ENCODE data around the gene GMEB1.
"Not testable (repeated sequence)": the region's sequence is repeated elsewhere in the genome, so short reads cannot be mapped to it uniquely, and the experiment has no call there.

Gene GMEB1

DNA sequence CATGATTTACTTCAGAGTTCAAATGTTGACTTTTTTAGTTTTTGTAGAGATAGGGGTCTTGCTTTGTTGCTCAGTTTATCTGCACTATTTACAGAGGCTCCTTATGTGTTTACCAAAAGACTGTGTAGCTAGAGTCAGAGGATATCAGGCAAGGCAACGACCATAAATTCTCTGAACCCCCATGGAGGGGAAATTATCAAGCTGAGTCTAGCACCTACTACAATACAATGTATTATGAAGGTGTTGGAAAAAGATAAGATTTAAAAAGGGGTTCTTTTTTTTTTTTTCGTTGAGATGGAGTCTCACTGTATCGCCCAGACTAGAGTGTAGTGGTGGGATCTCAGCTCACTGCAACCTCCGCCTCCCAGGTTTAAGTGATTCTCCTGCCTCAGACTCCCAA lies 16.4 kb downstream of the GMEB1 start:
- Histone ChIP-seq H3K4me3 (no peak overlapping the region), H3K27me3 (no peaks in the 10 kb centered on the region), H3K9me3 (no peaks in the 10 kb centered on the region), H3K27ac (no peak overlapping the region), H3K4me1 (no peaks in the 10 kb centered on the region), H3K36me3 (peaks cover 13 to 52% (median 31%) of the 10 kb centered on the region in 3 donors)
- intact Hi-C loops (cut with DNase I; ENCODE audit: low total_unique reads): no loop called here
- no peak for TF ChIP-seq CTCF (IDR thresholded peaks at IDR 0.05)
- DNase-seq: no peak

DNA sequence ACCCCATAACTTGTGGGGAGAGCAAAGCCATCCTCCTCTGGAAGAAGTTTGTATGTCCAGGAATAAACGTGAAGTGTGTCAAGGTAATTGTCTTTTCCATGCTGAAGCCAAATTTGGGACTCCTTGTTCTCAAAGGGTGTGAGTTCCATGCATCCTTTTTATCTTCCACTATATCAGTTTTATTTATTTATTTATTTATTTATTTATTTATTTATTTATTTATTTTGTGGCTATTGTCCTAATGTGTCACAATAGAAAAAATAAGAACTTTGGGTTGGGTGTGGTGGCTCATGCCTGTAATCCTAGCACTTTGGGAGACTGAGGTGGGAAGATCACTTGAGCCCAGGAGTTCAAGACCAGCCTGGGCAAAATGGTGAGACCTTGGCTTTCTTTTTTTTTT lies 23.0 kb downstream of the GMEB1 start:
- H3K27ac ChIP-seq; H3K27me3 ChIP-seq; H3K9me3 ChIP-seq; H3K4me1 ChIP-seq; DNase-seq; H3K4me3 ChIP-seq; intact Hi-C loops (cut with DNase I; ENCODE audit: low total_unique reads): not testable (repeated sequence)
- peaks cover 32 to 55% (median 32%) of the 10 kb centered on the region in 3 donors for H3K36me3 ChIP-seq

- Histone ChIP-seq H3K36me3 (peaks cover 70 to 95% (median 84%) of the 10 kb centered on the region in 3 donors), H3K4me1 (no peaks in the 10 kb centered on the region), H3K9me3 (no peaks in the 10 kb centered on the region), H3K4me3 (no peak overlapping the region), H3K27me3 (no peaks in the 10 kb centered on the region), H3K27ac (no peak overlapping the region)
- TF ChIP-seq CTCF (IDR thresholded peaks at IDR 0.05): no peak
- intact Hi-C loops (cut with DNase I; ENCODE audit: low total_unique reads): no loop called here
- DNase-seq: no peak
Measured at GRCh38 chr1:28703629-28704028, 35.0 kb downstream of the GMEB1 start.

DNA sequence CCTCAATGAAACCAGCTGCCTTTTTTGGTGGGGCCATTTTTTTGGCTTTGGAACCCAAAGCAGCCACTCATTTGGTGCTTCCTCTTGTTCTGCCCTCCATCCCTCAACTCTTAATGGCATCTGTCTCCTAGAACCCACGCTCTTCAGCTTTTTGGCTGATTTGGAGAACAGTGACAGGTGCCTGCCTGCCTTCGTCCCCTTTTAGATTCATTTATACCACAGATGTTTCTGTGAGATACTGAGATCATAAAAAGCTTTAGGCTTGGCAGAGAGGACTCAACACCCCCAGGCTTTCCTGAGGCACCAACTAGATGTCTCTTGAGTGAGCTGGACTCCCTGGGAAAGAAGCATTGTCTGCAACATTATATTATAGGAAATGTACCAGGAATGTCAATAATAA lies 47.8 kb downstream of the GMEB1 start:
- H3K27me3 ChIP-seq: no peaks in the 10 kb centered on the region
- DNase-seq: no peak
- intact Hi-C loops (cut with DNase I; ENCODE audit: low total_unique reads): no loop called here
- no peak overlapping the region for H3K4me3 ChIP-seq
- no peak overlapping the region for H3K27ac ChIP-seq
- no peaks in the 10 kb centered on the region for H3K9me3 ChIP-seq
- H3K36me3 ChIP-seq: peaks cover 17 to 50% (median 23%) of the 10 kb centered on the region in 3 donors
- H3K4me1 ChIP-seq: no peaks in the 10 kb centered on the region
- no peak for TF ChIP-seq CTCF (IDR thresholded peaks at IDR 0.05)

- Histone ChIP-seq H3K27ac (no peak overlapping the region), H3K27me3 (no peaks in the 10 kb centered on the region), H3K4me3 (no peak overlapping the region), H3K9me3 (no peaks in the 10 kb centered on the region), H3K4me1 (no peaks in the 10 kb centered on the region), H3K36me3 (peaks cover 9 to 32% (median 19%) of the 10 kb centered on the region in 3 donors)
- intact Hi-C loops (cut with DNase I; ENCODE audit: low total_unique reads): no loop called here
- DNase-seq: no peak
- no peak for TF ChIP-seq CTCF (IDR thresholded peaks at IDR 0.05)
Measured at GRCh38 chr1:28718166-28718565, 49.6 kb downstream of the GMEB1 start.

DNA sequence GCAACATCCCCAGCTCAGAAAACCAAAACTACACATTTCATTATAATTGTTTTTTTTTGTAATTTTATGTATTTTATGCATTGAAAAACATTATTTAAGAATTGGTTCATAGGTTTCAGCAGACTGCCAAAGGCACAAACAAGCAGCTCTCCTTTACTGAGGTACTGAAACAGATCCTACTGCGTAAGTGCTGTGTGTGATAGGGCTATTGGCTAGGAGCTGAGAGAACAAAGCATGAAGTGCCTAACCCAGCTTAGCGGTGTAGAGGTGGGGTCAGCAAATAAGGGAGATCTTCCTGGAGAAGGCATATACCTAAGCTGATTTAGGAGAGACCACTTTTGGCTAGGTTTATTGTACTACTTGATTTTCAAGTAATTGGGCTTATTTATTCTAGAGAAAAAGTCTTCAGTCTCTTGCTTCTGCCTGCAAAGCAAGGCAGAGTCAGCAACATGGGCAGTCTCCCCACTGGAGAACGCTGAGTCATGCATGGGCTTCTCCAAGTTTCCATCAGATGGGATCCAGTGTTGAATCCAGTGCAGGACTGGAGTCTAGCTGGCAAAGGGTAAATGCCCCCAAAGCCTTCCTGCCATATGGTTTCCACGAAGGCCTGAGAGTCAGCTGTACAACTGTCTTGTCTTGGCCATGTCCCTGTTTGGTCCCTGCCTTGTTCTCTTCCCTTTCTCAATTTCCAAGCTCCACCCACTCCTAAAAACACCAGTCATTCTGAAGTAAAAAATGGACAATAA lies 50.2 kb downstream of the GMEB1 start:
- Histone ChIP-seq H3K9me3 (no peaks in the 10 kb centered on the region), H3K4me1 (no peaks in the 10 kb centered on the region), H3K36me3 (peaks cover 9 to 26% (median 14%) of the 10 kb centered on the region in 3 donors), H3K4me3 (no peak overlapping the region), H3K27me3 (no peaks in the 10 kb centered on the region), H3K27ac (no peak overlapping the region)
- intact Hi-C loops (cut with DNase I; ENCODE audit: low total_unique reads): no loop called here
- no peak for TF ChIP-seq CTCF (IDR thresholded peaks at IDR 0.05)
- DNase-seq: no peak
